ENCODE data around the gene AIDA. TPM values are rescaled to one million over a fixed set of nuclear protein-coding genes. Genes with fewer than 3 reads are reported as not detected.
A peak's percentile ranks its signal among the peaks of the same experiment; 100 is the strongest.

The AIDA gene
- total and polyA plus RNA-seq, 4 donors, result 35.1 to 97.2 (median 62.2) TPM

DNA sequence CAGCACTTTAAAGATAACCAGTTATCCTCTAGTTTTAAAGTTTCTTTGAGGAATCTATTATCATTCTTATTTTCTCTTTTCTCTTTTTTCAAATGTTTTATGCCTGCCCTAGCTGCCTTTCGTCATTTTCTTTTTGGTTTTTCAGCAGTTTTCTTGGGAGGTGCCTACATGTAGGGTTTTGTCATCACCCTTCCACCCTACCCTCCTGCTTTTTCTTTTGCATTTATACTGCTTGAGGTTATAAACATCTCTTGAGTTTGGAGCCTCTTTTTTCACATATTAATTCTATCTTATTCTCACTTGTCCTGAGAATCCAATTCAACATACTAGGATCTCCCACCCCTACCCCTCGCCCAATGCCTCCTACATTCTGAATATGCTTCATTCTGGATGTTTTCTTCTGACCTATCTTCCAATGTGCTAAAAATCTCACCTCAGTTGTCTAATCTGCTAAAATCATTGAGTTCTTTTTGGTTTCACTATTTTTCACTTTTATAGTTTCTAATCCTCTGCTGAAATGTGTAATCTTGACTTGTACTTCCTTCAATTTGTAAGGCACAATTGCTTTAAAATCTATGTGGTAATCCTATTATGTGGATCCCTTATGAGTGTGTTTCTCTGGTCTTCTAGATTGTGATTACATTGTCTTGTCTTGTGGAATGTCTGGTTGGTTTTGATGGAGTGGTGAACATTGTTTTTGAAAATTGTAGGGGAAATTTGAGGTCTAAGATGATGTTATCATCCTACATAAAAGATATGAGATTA, 55.7 kb downstream of the AIDA start:
- Histone ChIP-seq H3K4me1 (ENCODE audit: control insufficient read depth in 5 of 5, insufficient read depth in 5 of 5, low read length in 5 of 5) (peaks cover 0 to 9% (median 0%) of the 10 kb centered on the region in 5 donors), H3K27ac (ENCODE audit: low read depth in 1 of 2, low read length in 1 of 2) (no peak overlapping the region), H3K36me3 (ENCODE audit: control insufficient read depth in 4 of 4, insufficient read depth in 4 of 4, low read length in 4 of 4) (peaks cover 20 to 72% (median 46%) of the 10 kb centered on the region in 4 donors), H3K27me3 (ENCODE audit: control insufficient read depth in 3 of 3, insufficient read depth in 3 of 3, low read length in 2 of 3) (no peaks in the 10 kb centered on the region), H3K9ac (ENCODE audit: insufficient read depth in 1 of 2, low read length in 2 of 2) (no peak overlapping the region), H3K9me3 (ENCODE audit: control insufficient read depth in 4 of 4, insufficient read depth in 3 of 4, low read length in 3 of 4) (no peaks in the 10 kb centered on the region), H3K4me3 (no peak overlapping the region)
- DNase-seq, result no peak
- TF ChIP-seq, protein P1, sequence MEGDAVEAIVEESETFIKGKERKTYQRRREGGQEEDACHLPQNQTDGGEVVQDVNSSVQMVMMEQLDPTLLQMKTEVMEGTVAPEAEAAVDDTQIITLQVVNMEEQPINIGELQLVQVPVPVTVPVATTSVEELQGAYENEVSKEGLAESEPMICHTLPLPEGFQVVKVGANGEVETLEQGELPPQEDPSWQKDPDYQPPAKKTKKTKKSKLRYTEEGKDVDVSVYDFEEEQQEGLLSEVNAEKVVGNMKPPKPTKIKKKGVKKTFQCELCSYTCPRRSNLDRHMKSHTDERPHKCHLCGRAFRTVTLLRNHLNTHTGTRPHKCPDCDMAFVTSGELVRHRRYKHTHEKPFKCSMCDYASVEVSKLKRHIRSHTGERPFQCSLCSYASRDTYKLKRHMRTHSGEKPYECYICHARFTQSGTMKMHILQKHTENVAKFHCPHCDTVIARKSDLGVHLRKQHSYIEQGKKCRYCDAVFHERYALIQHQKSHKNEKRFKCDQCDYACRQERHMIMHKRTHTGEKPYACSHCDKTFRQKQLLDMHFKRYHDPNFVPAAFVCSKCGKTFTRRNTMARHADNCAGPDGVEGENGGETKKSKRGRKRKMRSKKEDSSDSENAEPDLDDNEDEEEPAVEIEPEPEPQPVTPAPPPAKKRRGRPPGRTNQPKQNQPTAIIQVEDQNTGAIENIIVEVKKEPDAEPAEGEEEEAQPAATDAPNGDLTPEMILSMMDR (IDR thresholded peaks at IDR 0.05; ENCODE audit: control extremely low read depth, extremely low read depth), result no peak
- no peak for ATAC-seq (ENCODE audit: insufficient read depth, low FRiP score)
- WGBS, 2 donors, result 93 to 96% methylated on average over 2 of the region's 2 CpGs

DNA sequence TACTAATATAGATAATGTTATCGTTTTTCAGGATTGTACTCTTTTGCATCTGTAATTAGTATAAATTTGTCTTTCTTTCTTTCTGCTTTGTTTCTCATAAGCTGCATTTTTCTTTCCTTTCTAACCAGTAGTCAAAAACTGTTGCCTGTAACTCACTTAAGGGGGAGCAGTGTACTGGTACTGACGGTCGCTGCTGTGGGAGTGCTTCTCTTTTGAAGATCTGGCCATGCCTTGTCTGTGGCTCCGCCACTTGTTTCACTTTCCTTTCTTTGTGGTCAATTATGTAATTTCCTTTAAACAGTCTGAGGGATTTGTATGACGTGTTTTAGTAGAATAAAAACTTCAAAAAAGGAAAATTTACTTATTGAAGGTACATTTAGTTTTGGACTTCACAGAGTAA, 57.4 kb downstream of the AIDA start:
- H3K27me3 ChIP-seq (ENCODE audit: control insufficient read depth in 3 of 3, insufficient read depth in 3 of 3, low read length in 2 of 3), result no peaks in the 10 kb centered on the region
- TF ChIP-seq, protein P1 (IDR thresholded peaks at IDR 0.05; ENCODE audit: control extremely low read depth, extremely low read depth), result peak; percentile 2
- no peak overlapping the region for H3K4me3 ChIP-seq
- H3K9ac ChIP-seq (ENCODE audit: insufficient read depth in 1 of 2, low read length in 2 of 2), result no peak overlapping the region
- ATAC-seq (ENCODE audit: insufficient read depth, low FRiP score) (peak; percentile 58), DNase-seq (peak in 1 of 3 donors; percentile 8)
- no peak overlapping the region for H3K27ac ChIP-seq (ENCODE audit: low read depth in 1 of 2, low read length in 1 of 2)
- H3K36me3 ChIP-seq (ENCODE audit: control insufficient read depth in 4 of 4, insufficient read depth in 4 of 4, low read length in 4 of 4), result peaks cover 19 to 69% (median 41%) of the 10 kb centered on the region in 4 donors
- no peaks in the 10 kb centered on the region for H3K9me3 ChIP-seq (ENCODE audit: control insufficient read depth in 4 of 4, insufficient read depth in 3 of 4, low read length in 3 of 4)
- H3K4me1 ChIP-seq (ENCODE audit: control insufficient read depth in 5 of 5, insufficient read depth in 5 of 5, low read length in 5 of 5), result peaks cover 0 to 9% (median 0%) of the 10 kb centered on the region in 5 donors
- 21 to 34% methylated on average over 5 of the region's 5 CpGs for WGBS, 2 donors

DNA sequence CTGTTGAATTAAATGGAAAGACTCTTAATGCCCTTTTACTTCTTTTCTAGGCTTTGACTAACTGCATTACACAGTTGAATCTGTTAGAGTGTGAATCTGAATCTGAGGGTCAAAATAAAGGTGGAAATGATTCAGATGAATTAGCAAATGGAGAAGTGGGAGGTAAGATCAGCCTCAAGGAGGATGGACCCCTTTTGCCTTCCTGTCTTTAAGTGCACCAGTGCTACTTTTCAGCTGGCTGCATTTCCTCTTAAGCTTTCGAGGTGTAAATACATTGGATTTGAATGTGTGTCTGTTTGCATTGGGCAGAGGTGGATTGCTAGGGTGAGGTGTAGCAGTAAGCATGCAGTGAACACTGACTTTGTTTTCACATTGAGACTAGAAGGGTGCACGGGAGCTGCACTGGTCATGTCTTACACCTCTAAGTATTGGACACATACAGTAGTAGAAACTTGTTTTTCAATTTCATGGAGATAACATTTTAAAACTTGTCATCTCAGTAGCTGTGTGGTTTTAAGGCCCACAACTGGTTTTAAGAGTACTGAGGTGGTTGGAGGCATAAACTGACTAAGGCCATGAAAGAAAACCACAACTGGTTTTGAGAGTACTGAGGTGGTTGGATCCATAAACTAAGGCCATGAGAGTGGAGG, 59.0 kb downstream of the AIDA start:
- H3K4me1 ChIP-seq (ENCODE audit: control insufficient read depth in 5 of 5, insufficient read depth in 5 of 5, low read length in 5 of 5), result peaks cover 0 to 9% (median 0%) of the 10 kb centered on the region in 5 donors
- no peak overlapping the region for H3K27ac ChIP-seq (ENCODE audit: low read depth in 1 of 2, low read length in 1 of 2)
- TF ChIP-seq, protein P1 (IDR thresholded peaks at IDR 0.05; ENCODE audit: control extremely low read depth, extremely low read depth), result no peak
- no peak overlapping the region for H3K4me3 ChIP-seq
- DNase-seq (no peak), ATAC-seq (ENCODE audit: insufficient read depth, low FRiP score) (no peak)
- no peaks in the 10 kb centered on the region for H3K27me3 ChIP-seq (ENCODE audit: control insufficient read depth in 3 of 3, insufficient read depth in 3 of 3, low read length in 2 of 3)
- peaks cover 21 to 65% (median 36%) of the 10 kb centered on the region in 4 donors for H3K36me3 ChIP-seq (ENCODE audit: control insufficient read depth in 4 of 4, insufficient read depth in 4 of 4, low read length in 4 of 4)
- whole genome bisulfite sequencing, 2 donors, result 66 to 79% methylated on average over 2 of the region's 2 CpGs
- no peaks in the 10 kb centered on the region for H3K9me3 ChIP-seq (ENCODE audit: control insufficient read depth in 4 of 4, insufficient read depth in 3 of 4, low read length in 3 of 4)
- no peak overlapping the region for H3K9ac ChIP-seq (ENCODE audit: insufficient read depth in 1 of 2, low read length in 2 of 2)

Data from lung (tissue), 12 donors.